ENCODE measurements around the gene KRT77.

KRT77 gene

DNA sequence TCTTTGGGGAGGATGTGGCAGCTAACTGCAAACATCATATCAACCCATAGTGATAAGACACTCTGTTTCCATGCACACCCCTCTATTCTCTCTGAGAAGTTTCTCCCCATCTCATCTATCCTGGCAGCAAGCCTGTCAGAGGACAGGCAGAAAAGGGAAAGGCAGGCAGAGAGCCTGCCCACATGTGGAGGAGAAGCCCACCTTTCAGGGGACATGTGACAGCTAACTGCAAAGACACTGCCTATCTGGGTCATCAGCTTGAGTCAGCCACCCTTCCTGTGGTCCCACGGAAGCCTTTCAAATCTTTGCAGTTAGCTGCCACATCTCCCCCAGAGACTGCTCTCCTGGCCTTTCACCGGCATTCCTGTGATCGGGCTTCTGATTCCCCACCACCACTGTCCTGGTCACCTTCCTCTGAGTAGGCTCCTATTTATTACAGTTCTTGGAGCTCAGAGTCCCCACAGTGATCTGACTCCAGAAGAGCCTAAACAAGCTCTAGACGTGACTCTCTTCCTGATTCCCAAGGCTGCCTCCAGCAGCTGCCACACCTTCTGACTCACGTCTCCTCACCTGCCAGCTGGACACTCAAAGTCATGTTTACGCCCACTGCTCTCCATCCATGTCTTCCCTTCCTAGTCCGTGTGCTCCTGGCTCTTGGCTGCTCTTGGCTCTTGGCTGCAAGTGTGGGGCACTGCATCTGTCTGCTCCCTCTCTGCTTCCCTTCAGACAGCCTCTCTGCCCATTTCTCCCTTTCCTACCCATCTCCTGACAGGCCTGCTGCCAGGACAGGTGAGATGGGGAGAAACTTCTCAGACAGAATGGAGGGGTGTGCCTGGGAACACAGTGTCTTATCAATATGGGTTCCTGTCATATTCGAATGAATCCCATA lies 15.6 kb downstream of the KRT77 start:
- H3K9me3 Mint-ChIP-seq, result no peaks in the 10 kb centered on the region
- no peaks in the 10 kb centered on the region for H3K36me3 Mint-ChIP-seq (ENCODE audit: low read depth)
- DNase-seq, result no peak
- H3K27ac Mint-ChIP-seq, result no peak overlapping the region
- peaks cover 12% of the 10 kb centered on the region for H3K4me1 Mint-ChIP-seq
- H3K27me3 Mint-ChIP-seq (ENCODE audit: low read depth, poor library complexity), result peaks cover 65% of the 10 kb centered on the region
- H3K4me3 Mint-ChIP-seq, result no peak overlapping the region
- TF ChIP-seq, protein P1, sequence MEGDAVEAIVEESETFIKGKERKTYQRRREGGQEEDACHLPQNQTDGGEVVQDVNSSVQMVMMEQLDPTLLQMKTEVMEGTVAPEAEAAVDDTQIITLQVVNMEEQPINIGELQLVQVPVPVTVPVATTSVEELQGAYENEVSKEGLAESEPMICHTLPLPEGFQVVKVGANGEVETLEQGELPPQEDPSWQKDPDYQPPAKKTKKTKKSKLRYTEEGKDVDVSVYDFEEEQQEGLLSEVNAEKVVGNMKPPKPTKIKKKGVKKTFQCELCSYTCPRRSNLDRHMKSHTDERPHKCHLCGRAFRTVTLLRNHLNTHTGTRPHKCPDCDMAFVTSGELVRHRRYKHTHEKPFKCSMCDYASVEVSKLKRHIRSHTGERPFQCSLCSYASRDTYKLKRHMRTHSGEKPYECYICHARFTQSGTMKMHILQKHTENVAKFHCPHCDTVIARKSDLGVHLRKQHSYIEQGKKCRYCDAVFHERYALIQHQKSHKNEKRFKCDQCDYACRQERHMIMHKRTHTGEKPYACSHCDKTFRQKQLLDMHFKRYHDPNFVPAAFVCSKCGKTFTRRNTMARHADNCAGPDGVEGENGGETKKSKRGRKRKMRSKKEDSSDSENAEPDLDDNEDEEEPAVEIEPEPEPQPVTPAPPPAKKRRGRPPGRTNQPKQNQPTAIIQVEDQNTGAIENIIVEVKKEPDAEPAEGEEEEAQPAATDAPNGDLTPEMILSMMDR (IDR thresholded peaks at IDR 0.05), result no peak

- Mint-ChIP-seq H3K36me3 (ENCODE audit: low read depth) (no peaks in the 10 kb centered on the region), H3K27me3 (ENCODE audit: low read depth, poor library complexity) (peaks cover 62% of the 10 kb centered on the region), H3K9me3 (no peaks in the 10 kb centered on the region), H3K4me1 (peaks cover 12% of the 10 kb centered on the region), H3K4me3 (no peak overlapping the region), H3K27ac (no peak overlapping the region)
- no peak for DNase-seq
- TF ChIP-seq, protein P1 (IDR thresholded peaks at IDR 0.05), result no peak
Observed at GRCh38 chr12:52686756-52687487, 16.4 kb downstream of the KRT77 start.

- no peak overlapping the region for H3K4me3 Mint-ChIP-seq
- H3K36me3 Mint-ChIP-seq (ENCODE audit: low read depth), result no peaks in the 10 kb centered on the region
- peaks cover 6% of the 10 kb centered on the region for H3K4me1 Mint-ChIP-seq
- H3K27me3 Mint-ChIP-seq (ENCODE audit: low read depth, poor library complexity), result peaks cover 58% of the 10 kb centered on the region
- no peaks in the 10 kb centered on the region for H3K9me3 Mint-ChIP-seq
- DNase-seq, result no peak
- no peak overlapping the region for H3K27ac Mint-ChIP-seq
- TF ChIP-seq, protein P1 (IDR thresholded peaks at IDR 0.05), result no peak
Observed at GRCh38 chr12:52686063-52686462, 17.3 kb downstream of the KRT77 start.

DNA sequence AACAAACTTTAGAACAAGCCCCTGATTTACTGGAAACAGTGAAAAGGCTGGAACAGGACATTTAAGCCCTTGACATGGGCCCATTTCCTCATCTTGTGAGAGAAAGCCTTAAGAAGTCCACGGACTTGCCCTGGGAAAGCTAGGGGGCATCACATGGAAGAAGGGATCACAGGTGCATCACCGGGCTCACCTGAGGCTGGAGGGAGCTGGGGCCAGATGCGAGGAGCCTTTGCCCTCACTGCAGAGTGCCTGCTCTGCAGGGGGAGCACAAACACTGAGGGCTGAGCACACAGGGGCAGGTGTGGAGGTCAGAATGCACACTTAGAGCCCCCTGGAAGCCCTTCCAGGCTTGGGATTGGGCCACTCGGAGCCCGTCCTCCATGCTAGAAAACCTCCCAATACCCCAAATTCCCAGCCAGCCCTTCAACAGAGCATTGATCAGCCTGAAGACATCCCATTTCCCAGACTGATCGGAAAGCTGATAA lies 17.9 kb downstream of the KRT77 start:
- Mint-ChIP-seq H3K9me3 (no peaks in the 10 kb centered on the region), H3K27me3 (ENCODE audit: low read depth, poor library complexity) (peaks cover 52% of the 10 kb centered on the region), H3K4me1 (no peaks in the 10 kb centered on the region), H3K27ac (no peak overlapping the region), H3K36me3 (ENCODE audit: low read depth) (no peaks in the 10 kb centered on the region), H3K4me3 (no peak overlapping the region)
- no peak for DNase-seq
- TF ChIP-seq, protein P1 (IDR thresholded peaks at IDR 0.05), result no peak

GRCh38 chr12:52684431-52684830 lies 18.9 kb downstream of the KRT77 start:
- TF ChIP-seq, protein P1 (IDR thresholded peaks at IDR 0.05), result no peak
- peaks cover 51% of the 10 kb centered on the region for H3K27me3 Mint-ChIP-seq (ENCODE audit: low read depth, poor library complexity)

More at GRCh38 chr12:52684431-52684830, 18.9 kb downstream of the KRT77 start:
- H3K4me1 Mint-ChIP-seq, result no peaks in the 10 kb centered on the region
- H3K36me3 Mint-ChIP-seq (ENCODE audit: low read depth), result no peaks in the 10 kb centered on the region
- H3K27ac Mint-ChIP-seq, result no peak overlapping the region
- H3K4me3 Mint-ChIP-seq, result no peak overlapping the region
- no peaks in the 10 kb centered on the region for H3K9me3 Mint-ChIP-seq
- no peak for DNase-seq
